Fibroblast of skin of right biceps (primary cell): ENCODE measurements around the gene ITPRID1.

Source experiments
- DNase-seq: peaks from one replicate; pipeline ENCODE4 v3.0.0-alpha.2; 2013

The ITPRID1 gene

GRCh38 chr7:31705377-31705776 lies 191.5 kb downstream of the ITPRID1 start:
- DNase-seq, result no peak

- DNase-seq, result no peak
Observed at GRCh38 chr7:31707089-31707488, 193.2 kb downstream of the ITPRID1 start.
